ENCODE results near the gene TFCP2. TPM values are rescaled to one million over a fixed set of nuclear protein-coding genes. Genes with fewer than 3 reads are reported as not detected.
A peak's percentile ranks its signal among the peaks of the same experiment; 100 is the strongest.

TFCP2 gene
- polyA plus RNA-seq, 3 donors: 7.2 to 11.5 (median 11.4) TPM

GRCh38 chr12:51171884-51172514 is 936 bp downstream of the TFCP2 start:
- WGBS, 3 donors: 1 to 8% (median 3%) methylated on average over 16 of the region's 16 CpGs
- H3K27ac ChIP-seq (ENCODE audit: low read depth, low read length): peak overlapping the region; percentile 91

DNA sequence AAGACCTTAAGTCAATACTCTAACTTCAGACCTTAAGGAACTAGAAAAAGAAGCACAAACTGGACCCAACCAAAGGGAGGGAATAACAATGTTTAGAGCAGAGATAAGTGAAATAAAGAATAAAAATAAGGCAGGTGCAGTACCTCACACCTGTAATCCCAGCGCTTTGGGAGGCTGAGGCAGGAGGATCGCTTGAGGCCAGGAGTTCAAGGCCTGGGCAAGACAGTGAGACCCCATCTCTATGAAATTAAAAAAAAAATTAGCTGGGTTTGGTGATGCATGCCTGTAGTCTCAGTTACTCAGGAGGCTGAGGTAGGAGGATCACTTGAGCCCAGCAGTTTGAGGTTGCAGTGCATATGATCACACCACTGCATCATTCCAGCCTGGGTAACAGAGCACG is 9.1 kb downstream of the TFCP2 start:
- 65 to 94% (median 78%) methylated on average over 3 of the region's 3 CpGs for WGBS, 3 donors
- no peak overlapping the region for H3K27ac ChIP-seq (ENCODE audit: low read depth, low read length)

- H3K27ac ChIP-seq (ENCODE audit: low read depth, low read length): no peak overlapping the region
- WGBS, 3 donors: 96 to 100% (median 98%) methylated on average over 6 of the region's 6 CpGs
Measured at GRCh38 chr12:51162217-51162616, 10.7 kb downstream of the TFCP2 start.

DNA sequence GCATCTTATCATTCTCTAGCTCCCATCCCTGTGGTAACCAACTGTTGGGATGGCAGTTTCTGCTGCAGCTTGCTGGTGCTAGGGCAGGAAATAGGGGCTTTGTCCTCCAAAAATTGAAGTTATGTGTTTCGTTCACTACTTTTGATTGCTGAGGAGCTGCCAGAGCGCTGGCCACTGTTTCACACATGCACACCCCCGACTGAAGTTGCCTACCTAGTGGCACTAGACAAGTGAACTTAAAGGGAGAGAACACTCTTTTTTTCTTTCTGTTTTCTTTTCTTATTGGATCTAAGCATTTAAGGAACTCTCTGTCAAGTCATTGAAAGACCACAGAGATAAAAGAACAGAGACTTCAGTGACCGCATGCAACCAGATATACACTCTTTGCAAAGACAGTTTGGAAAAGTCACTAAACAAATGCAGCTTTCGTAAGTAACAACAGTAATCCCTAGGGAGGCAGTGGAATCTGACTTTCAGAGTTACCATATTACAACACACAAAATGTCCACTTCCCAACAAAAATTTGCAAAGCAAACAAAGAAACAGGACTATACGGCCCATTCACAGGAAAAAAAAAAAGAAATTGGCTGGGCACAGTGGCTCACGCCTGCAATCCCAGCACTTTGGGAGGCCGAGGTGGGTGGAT is 12.0 kb downstream of the TFCP2 start:
- no peak overlapping the region for H3K27ac ChIP-seq (ENCODE audit: low read depth, low read length)
- WGBS, 3 donors: 53 to 73% (median 69%) methylated on average over 6 to 8 of the region's 8 CpGs

DNA sequence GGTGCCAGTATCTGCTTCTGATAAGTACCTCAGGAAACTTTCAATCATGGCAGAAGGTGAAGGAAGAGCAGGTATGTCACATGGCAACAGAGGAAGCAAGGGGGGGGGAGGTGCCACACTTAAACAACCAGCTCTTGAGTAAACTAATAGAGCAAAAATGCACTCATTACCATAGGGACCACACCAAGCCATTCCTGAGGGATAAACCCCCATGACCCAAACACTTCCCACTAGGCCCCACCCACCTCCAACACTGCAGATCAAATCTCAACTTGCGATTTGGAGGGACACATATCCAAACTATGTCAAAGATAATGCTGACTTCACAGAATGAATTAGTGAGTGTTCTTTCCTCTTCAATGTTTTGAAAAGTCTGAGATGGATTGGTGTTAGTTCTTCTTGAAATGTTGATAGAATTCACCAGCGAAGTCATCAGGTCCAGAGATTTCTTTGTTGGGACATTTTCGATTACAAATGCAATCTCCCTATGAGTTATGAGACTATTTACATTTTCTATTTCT is 16.6 kb downstream of the TFCP2 start:
- 94 to 95% (median 94%) methylated on average over 3 of the region's 3 CpGs for WGBS, 3 donors
- H3K27ac ChIP-seq (ENCODE audit: low read depth, low read length): no peak overlapping the region

DNA sequence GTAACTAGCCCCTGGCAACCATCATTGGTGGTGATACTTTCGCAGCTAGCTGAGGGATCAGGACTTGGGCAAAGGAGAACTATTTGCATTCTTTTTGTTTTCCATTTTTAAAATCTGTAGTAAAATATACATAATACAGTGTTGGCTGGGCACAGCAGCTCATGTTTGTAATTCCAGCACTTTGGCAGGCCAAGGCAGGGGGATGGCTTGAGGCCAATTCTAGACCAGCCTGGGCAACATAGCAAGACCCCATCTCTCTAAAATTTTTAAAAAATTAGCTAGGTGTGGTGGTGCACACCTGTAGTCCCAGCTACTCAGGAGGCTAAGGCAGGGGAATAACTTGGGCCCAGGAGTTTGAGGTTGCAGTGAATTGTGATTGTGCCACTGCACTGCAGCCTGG is 20.0 kb downstream of the TFCP2 start:
- H3K27ac ChIP-seq (ENCODE audit: low read depth, low read length): no peak overlapping the region
- 97 to 100% (median 100%) methylated on average over 1 of the region's 1 CpG for WGBS, 3 donors

DNA sequence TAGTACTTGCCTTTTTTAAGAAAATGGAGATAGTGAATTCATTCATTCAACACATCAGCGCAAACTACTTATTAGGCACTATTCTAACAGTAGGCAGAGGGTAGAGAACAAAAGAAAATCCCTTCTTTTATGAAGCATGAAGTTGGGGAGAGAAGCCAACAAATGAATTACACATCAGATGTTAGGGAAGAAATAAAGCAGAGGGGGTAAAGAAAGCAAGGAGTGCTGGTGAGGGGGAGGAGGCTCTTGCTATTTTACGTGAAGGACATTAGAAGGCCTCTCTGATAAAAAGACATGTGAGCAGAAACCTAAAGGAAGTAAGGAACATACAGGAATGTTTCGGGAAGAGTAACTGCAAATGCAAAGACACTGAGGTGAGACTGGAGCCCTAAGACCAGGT is 22.2 kb downstream of the TFCP2 start:
- WGBS, 3 donors: 63 to 66% (median 66%) methylated on average over 3 of the region's 3 CpGs
- H3K27ac ChIP-seq (ENCODE audit: low read depth, low read length): no peak overlapping the region

GRCh38 chr12:51147309-51147708 is 25.6 kb downstream of the TFCP2 start:
- 45 to 93% (median 89%) methylated on average over 1 of the region's 1 CpG for WGBS, 3 donors

DNA sequence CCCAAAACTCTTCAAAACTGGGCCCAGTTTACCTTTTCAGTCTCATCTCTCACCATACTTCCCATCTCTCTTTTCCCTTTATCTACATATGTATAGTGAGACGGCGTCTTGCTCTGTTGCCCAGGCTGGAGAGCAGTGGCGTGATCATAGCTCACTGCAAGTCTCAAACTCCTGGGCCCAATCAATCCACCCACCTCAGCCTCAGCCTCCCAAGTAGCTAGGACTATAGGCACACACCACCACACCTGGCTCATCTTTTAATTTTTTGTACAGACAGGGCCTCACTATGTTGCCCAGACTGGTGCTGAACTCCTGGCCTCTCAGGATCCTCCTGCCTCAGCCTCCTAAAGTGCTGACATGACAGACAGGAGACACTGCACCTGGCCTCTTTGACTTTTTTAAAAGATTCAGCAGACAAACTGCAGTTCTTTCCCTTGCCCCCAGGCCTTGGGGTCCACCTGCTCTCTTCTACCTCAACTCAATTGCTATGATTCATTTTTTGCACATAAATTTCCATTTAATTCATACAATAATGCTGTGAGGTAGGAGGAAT is 33.6 kb downstream of the TFCP2 start:
- 97 to 100% (median 99%) methylated on average over 3 of the region's 3 CpGs for WGBS, 3 donors
- no peak overlapping the region for H3K27ac ChIP-seq (ENCODE audit: low read depth, low read length)

More at GRCh38 chr12:51147309-51147708, 25.6 kb downstream of the TFCP2 start:
- no peak overlapping the region for H3K27ac ChIP-seq (ENCODE audit: low read depth, low read length)

DNA sequence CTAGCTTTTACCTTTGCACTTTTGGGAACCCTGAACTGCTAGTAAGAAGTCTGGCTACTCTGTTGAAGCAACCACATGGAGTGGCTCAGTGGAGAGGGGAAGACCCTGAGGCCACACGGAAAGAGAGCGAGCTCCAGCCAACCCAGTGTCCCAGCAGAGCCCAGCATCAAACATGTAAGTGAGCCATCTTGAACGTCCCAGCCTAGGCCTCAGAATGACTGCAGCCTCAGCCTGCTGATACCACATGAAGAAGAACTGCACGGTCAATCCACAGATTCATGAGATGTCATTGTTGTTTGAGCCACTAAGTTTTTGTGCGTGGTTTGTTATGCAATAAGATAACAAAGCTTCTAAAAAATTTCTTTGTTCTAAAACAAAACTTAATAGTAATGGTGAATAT is 40.2 kb downstream of the TFCP2 start:
- WGBS, 3 donors: 78 to 87% (median 79%) methylated on average over 5 of the region's 5 CpGs

DNA sequence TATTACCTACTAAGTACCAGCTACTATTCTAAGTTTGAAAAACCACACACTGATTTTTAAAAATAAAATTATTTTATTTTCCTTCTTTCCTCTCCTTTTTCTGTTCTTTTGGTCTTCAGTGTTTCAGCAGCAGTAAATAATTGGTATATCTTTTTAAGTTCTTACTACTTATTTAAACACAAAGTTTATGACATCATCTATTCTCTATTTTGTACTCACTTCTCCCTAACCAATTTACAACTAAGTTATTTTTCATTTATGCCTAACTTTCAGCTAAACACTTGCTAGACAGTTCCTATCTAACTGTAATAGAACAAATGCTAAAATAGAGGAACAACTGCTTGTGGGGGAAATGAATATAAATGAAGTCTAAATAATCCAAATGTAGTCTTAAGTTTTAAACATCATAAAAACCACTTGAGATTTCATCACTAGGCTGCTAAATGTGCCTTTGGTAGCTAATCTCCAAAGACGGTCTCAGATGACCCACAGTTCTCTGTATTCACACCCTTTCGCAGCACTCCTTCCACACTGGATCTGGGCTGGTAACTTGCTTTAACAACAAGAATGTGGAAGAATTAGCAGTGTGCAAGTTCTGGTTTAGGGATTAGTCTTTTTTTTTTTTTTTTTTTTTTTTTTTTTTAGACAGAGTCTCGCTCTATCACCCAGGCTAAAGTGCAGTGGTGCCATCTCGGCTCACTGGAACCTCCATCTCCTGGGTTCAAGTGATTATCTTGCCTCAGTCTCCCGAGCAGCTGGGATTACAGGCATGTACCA is 41.0 kb downstream of the TFCP2 start:
- WGBS, 3 donors: 86 to 91% (median 86%) methylated on average over 5 of the region's 5 CpGs
- H3K27ac ChIP-seq (ENCODE audit: low read depth, low read length): no peak overlapping the region

More for the DNA sequence above, 40.2 kb downstream of the TFCP2 start:
- no peak overlapping the region for H3K27ac ChIP-seq (ENCODE audit: low read depth, low read length)

GRCh38 chr12:51128919-51129318 is 44.0 kb downstream of the TFCP2 start:
- 84 to 90% (median 87%) methylated on average over 3 of the region's 3 CpGs for WGBS, 3 donors

DNA sequence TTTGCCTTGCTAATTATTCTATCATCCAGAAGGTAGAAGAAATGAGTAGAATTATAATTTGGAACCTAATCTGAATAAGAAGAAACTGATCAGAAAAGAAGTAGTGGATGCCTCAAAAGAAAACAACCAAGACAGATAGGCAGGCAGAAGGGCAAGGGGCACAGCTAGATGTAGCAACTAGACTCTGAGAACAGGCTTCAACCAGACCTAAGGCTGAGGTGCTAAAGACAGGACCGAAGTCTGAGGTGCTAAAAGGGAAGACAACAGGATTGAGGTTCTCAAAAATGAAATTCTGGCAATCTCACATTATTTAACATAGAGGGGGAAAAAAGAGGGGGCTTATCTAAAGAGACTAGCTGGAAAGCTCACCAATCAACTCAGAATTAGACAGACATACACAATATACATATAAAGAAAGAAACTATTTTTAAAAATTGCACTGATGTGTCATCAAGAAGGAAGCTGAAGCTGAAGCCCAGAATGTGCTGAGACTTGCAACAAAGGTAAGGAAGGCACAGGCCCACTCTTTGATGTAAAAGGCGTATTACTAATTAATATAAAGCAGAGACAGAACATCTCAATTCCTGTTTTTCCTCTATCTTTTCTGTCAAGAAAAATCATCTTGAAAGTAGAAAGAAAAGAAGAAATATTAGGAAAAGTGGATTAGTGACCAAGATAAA is 45.7 kb downstream of the TFCP2 start:
- H3K27ac ChIP-seq (ENCODE audit: low read depth, low read length): no peak overlapping the region
- WGBS, 3 donors: 89 to 94% (median 94%) methylated on average over 2 of the region's 2 CpGs

More at GRCh38 chr12:51128919-51129318, 44.0 kb downstream of the TFCP2 start:
- no peak overlapping the region for H3K27ac ChIP-seq (ENCODE audit: low read depth, low read length)

GRCh38 chr12:51126297-51126696 is 46.6 kb downstream of the TFCP2 start:
- no peak overlapping the region for H3K27ac ChIP-seq (ENCODE audit: low read depth, low read length)
- WGBS, 3 donors: 93 to 96% (median 93%) methylated on average over 2 of the region's 2 CpGs

DNA sequence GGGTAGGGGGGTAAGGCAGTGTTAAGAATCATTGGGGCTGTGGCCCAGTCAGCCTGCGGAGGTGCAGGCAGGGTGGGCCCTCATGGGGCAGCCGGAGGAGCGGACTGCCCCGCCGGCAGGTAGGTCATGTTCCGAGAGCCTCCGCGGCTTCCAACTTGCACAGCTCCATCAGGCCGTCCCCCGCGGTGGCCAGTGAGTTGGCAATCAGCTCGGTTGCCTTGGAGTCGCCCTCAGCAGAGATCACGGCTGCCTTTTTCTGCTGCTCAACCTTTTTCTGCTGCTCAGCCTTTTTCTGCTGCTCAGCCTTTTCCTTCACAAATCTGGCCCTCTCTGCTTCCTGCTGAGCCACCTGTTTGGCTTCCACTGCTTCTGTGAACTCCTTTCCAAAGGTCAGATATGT is 48.4 kb downstream of the TFCP2 start:
- whole genome bisulfite sequencing, 3 donors: 91 to 97% (median 95%) methylated on average over 14 of the region's 14 CpGs
- H3K27ac ChIP-seq (ENCODE audit: low read depth, low read length): no peak overlapping the region

DNA sequence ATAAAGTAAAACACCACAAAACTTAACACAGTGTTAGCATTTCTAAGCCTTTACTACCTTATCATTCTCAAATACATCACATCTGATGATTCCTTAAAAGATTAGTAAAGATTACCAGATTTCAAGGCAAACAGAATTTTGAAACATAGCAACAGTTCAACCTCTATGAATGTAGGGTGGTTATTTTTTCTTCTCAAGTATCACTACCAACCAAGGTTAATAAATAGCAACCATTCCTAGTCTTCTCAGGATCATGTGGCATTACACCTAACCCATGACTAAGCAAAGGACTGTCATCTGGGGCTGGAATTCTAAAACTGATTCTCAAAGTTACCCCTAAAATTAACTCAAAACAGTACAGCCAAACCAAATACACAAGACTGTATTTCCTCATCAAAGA is 50.1 kb downstream of the TFCP2 start:
- no peak overlapping the region for H3K27ac ChIP-seq (ENCODE audit: low read depth, low read length)

DNA sequence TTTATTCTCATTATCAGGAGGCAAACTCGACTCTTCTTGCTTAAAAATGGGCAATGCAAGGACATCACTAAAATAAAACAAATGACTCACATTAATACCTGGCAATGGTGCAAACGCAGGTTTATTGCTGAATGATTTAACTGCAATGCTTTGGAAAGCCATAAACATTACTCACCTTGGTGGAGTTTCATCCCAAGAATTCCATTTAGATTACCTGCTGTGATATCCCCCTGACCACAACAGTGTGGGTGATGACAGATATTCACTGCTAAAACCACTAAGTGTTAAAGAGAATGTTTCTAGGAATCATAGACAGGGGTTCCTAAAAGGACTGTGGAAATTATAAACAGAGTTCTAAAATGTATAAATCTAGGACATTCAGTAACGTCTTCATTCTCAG is 54.2 kb downstream of the TFCP2 start:
- H3K27ac ChIP-seq (ENCODE audit: low read depth, low read length): no peak overlapping the region
- WGBS, 3 donors: 73 to 96% (median 95%) methylated on average over 3 of the region's 3 CpGs

- H3K27ac ChIP-seq (ENCODE audit: low read depth, low read length): no peak overlapping the region
Measured at GRCh38 chr12:51115533-51115932, 57.4 kb downstream of the TFCP2 start.

DNA sequence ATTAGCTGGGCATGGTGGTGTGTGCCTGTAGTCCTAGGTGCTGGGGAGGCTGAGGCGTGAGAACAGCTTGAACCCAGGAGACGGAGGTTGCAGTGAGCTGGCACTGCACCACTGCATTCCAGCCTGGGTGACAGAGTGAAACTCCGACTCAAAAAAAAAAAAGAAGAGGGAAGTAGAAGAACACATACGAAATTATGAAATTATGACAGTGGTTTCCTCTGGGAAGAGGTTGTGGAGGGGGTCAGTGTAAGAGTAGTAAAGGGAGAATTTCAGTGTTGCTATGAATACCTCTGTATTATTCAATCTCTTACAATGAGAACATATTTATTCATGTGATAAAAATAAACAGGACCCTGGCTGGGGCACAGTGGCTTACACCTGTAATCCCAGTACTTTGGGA is 64.8 kb downstream of the TFCP2 start:
- 53 to 91% (median 68%) methylated on average over 4 of the region's 4 CpGs for WGBS, 3 donors
- H3K27ac ChIP-seq (ENCODE audit: low read depth, low read length): no peak overlapping the region

All from adipose tissue (tissue), 3 donors.